GM18508 (cell line): Measurements from ENCODE around the gene KIAA0232.
"Not testable (repeated sequence)": the region's sequence is repeated elsewhere in the genome, so short reads cannot be mapped to it uniquely, and the experiment has no call there.

ENCODE experiments used
- ATAC-seq: cut with Tn5 transposase; IDR thresholded peaks from one replicate; pipeline ENCODE4 v1.9.1; 2021; ENCODE audit warnings: moderate number of reproducible peaks; ENCODE audit not compliant: insufficient read depth, unreplicated experiment

Gene KIAA0232

DNA sequence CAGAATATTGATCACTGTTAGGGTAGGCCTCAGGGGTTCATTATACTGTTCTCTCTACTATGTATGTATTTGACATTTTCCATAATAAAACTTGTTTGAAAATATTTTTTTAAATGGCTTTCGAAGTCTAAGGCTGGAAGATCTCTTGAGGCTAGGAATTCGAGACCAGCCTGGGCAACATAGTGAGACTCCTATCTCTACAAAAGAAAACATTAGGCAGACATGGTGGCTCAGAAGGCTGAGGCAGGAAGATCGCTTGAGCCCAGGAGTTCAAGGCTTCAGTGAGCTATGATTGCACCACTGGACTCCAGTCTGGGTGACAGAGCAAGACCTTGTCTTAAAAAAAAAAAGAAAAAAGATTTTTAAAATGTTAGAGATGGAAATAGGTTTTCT, 111.6 kb downstream of the KIAA0232 start:
- no peak for ATAC-seq

DNA sequence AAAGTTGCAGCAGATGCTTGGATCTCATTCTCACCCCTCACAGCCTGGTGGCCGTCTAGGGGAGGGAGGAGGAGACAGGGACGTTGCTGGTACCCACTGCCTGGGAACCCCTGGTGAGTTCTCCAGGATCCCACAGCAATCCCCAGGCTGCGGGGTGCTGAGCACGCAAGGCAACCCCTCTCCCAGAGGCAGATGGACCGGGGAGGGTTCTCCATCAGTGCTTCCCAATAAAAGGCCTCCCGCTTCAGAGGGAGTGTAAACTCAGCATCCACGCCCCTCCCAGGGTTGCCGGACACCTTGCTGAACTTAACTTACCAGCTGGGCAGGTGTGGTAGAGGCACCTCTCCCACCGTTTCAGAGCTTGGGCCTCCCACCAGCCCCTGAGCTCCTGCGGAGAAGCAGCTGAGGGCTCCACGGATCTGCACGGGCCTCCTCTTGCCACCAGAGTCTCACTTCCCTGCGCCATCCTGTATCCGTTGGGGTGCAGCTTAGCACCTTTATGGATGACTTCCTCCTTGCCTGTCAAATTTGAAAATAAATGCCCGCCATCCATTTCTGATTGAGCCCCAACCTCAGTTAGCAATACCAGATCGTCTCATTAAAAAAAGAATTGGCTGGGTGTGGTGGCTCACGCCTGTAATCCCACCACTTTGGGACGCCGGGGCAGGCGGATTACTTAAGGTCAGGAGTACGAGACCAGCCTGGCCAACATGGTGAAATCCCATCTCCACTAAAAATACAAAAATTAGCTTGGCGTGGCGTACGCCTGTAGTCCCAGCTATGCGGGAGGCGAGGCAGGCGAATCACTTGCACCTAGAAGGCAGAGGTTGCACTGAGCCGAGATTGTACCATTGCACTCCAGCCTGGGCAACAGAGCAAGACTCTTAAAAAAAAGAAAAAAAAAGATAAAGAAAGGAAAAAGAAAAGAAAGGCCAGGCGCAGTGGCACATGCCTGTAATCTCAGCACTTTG, 112.3 kb downstream of the KIAA0232 start:
- ATAC-seq: no peak

DNA sequence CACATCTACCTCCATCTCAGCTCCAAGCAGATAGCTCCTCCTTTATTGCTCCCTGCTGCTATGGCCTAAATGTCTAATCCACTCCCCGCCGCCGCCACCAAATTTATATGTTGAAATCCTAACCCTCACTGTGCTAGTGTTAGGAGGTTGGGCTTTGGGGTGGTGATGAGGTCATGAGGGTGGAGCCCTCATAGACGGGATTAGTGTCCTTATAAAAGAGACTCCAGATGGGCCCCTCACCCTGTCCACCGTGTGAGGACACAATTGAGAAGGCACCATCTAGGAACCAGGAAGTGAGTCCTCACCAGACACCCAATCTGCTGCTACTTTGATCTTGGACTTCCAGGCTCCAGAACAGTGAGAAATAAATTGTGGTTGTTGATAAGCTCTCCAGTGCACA, 113.5 kb downstream of the KIAA0232 start:
- ATAC-seq: no peak

DNA sequence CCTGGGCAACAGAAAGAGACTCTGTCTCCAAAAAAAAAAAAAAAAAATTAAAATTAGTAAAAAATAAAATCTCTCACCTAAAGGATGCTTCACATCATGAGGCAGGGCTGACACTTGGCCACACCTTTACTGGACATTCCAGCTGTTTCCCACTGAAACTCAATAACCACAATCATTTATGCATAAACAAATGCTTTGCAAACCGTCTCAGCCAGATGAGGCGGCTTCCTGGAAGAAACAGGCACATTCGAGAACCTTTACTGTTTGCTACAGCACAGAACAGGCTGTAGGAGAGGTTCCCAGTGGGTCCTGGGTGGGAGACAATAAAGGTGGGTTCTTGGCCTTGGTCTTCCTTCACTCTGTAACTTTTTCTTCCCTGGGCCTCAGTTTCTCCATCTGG, 116.2 kb downstream of the KIAA0232 start:
- ATAC-seq: no peak

DNA sequence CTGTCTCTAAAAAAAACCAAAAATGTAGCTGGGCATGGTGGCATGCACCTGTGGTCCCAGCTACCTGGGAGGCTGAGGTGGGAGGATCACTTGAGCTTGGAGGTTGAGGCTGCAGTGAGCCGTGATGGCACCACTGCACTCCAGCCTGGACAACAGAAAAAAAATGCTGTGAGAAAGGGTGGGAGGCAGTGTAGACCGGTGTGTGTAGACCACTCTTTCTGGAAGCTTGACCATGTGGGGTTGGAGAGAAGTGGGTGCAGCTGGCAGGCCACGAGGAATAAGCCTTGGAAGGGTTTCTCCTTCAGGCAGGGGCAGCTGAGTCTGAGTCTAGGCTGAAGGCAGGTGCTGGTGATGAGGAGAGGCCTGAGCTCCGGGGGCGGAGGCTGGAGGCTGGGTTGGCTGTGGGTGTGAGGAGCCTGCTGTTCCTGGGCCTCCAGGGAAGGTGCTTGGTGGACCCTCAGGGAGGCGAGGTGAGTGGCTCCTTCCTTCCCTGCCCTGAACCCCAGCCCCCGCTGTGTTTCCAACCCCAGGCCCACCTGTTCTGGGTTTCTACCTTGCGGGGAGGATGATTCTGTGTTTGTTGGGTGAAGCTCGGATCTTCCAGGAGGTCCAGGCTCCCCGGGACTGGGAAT, 117.8 kb downstream of the KIAA0232 start:
- ATAC-seq: no peak

DNA sequence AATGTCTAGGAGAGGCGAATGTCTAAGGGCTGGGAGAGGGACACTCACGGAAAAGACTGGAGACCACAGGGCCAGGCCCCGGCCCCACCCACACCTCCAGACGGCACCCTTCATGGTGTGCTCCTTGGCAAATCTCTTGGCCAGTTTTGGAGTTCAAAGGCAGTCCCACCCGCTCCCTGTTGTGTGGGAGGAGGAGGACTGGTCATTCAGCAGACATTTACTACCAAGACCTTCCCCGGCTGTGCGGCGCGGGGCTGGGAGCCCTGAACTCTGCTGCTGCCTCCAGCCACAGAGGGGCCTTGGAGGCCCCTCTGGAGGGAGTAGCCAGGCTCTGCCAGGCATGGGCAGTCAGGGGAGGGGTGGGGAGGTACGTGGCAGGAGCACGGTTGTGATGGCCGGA, 118.4 kb downstream of the KIAA0232 start:
- ATAC-seq: no peak

DNA sequence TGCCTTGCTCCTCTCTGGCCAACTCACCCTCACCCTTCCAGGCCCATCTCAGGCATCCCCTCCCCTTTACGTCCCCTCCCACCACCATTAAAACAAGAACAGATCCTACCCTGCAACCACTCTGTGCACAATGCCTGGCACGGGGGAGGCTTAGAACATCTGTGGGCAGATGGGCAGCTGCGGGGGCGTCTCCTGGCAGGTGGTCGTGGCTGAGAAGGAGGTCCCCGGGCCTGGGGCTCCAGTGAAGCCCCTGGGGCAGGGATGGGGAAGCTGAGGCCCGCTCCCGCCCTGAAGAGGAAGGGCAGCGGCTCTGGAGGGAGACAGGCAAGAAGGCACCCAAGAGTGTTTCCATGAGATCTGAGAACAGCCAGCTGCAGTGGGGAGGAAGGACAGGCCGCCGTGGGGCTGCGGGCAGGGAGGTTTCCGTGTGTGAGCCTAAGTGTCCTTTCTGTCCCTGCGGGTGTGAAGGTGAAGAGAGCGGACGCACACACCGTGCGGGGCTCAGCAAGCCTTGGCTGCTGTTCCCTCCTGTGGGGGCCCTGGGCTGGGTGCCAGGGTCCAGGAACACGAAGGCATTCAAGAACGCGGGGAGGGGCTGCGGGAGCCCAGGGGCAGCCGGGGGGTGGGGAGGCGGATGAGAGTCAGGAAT, 119.3 kb downstream of the KIAA0232 start:
- ATAC-seq: no peak

DNA sequence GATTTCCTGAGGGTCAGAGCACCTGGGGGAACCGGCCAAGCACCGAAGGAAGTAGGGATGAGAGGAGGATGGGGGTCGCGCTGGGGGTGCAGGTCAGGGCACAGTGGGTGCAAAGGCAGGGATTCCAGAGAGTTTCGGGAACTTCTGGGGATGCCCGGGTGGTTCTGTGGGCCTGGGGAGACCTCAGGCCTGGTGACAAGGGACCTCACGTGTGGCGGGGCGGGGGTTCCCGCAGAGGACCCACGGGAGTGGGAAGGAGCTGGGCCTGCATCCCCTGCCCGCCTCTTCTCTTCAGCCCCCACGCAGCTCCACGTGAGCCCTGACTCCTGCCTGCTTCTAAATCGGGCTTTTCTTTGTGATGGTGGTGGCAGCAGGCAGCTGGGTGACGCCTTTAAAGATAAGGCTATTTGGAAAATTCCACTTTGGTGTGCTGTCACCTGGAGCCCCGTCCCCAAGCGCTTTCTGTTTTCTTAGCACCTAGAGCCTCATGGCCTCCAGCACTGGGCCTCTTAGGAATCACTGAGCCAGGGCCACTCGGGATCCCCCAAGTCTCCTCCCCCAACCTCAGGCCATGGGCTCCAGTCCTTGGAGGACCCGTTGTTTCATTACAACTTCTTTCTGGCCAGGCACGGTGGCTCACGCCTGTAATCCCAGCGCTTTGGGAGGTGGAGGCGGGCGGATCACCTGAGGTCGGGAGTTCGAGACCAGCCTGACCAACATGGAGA, 120.0 kb downstream of the KIAA0232 start:
- ATAC-seq: no peak

DNA sequence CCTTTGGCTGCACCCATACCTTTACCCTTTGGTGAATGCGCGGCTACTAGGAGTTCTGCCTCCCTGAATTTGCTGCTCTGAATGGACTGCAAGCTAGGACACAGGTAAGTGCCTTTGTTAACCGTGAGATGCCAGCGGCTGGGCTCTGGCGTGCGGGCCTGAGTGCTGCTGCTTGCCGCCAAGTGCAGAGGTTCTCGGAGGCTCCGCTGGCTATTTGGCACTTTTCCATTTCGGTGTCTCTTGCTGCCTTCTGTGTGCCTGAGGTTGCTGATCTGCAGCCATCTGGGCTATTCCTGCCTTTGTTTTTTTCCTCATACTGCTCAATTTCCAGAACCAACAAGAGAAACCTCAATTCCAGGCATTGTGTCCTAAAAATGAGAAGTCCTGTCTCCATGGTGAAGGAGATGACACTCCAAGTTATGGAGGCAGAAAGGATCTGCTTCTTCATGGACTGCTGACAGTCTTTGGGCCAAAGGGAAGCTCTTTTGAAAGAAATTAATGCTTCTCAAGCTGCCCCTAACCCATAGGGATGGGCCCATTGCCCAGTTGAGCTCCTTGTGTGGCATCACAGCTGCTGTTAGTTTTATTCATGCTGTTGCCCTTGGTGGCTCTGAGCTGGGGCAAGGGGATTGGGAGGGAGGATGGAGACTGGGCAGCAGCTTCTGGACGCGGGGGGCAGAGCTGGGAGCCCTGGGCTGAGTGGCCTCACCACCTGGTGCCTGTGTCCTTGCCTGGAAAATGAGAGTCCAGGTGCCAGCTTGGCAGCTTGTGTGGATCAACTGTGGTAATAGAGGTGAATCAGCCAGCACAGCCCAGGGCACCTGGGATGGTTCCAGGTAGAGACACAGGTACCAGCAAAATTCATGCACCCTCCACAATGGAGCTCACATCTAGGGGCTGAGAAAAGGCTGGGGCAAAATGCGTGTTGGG, 123.3 kb downstream of the KIAA0232 start:
- ATAC-seq: no peak

DNA sequence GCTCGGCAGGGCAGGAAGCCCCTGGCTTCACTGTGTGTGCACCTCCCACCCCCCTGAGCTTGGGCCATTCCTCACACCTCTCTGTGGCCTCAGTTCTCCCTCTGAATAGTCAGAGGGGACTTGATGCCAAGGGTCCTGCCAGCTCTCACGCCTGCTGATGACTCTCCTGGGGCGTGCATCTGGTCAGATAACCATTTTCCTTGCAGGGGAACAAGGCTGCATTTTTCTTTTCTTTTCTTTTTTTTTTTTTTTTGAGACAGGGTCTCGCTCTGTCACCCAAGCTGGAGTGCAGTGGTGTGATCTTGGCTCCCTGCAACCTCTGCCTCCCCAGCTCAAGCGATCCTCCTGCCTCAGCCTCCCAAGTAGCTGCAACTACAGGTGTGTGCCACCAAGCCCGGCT, 124.0 kb downstream of the KIAA0232 start:
- not testable (repeated sequence) for ATAC-seq

DNA sequence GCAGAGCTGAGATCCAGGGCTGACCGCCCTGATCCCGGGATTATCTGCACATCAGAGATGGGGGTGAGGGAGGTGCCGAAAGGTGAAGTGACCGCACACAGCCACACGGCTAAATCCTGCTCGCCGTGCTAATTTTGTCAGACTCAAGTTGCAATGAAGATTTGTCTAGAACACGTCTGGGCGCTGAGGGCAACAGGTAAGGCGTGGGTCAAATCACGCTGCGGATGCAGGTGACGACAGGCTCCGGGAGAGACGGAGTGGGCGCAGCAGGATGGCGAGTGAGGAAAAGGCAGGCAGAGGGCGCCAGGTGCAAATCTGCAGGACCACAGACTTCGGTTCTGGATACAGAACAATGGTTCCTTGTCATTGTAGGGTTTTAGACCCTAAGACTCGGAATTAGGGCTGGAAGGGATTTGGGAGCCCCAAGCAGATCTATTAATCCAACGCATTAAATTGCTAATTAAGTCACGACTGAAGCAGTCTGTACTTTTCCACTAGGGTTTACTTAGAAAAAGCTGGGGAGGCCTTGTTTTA, 125.2 kb downstream of the KIAA0232 start:
- no peak for ATAC-seq

DNA sequence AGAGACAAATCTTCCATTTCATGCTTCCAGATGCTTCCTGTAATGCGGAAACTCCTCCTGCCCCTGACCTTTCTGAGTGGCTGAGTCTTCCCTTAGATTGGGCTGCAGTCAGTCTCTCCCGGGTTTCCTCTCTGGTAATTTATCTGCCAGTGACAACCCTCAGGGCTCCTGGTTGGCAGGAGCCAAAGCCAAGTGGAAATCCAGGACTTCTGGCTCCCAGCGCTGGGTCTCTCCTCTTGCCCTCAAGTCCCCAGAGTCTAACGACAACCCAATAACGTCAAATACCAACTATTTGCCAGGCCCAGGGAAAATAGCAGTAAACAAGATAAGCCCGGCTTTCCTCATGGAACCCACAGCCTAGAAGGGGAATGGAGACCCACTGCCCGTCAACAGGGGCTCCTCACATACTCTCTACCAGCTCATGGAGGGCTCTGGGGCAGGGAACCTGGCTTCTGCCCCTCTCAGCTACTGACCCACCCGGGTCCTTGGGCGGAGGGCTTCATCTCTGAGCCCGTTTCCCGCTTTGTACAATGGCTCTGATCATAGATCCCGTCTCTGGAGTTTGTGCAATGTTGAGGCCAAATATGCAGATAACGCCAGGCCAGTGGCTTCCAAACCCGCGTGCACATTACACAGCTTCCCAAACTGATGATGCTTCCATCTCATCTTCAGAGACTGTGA, 126.0 kb downstream of the KIAA0232 start:
- no peak for ATAC-seq

DNA sequence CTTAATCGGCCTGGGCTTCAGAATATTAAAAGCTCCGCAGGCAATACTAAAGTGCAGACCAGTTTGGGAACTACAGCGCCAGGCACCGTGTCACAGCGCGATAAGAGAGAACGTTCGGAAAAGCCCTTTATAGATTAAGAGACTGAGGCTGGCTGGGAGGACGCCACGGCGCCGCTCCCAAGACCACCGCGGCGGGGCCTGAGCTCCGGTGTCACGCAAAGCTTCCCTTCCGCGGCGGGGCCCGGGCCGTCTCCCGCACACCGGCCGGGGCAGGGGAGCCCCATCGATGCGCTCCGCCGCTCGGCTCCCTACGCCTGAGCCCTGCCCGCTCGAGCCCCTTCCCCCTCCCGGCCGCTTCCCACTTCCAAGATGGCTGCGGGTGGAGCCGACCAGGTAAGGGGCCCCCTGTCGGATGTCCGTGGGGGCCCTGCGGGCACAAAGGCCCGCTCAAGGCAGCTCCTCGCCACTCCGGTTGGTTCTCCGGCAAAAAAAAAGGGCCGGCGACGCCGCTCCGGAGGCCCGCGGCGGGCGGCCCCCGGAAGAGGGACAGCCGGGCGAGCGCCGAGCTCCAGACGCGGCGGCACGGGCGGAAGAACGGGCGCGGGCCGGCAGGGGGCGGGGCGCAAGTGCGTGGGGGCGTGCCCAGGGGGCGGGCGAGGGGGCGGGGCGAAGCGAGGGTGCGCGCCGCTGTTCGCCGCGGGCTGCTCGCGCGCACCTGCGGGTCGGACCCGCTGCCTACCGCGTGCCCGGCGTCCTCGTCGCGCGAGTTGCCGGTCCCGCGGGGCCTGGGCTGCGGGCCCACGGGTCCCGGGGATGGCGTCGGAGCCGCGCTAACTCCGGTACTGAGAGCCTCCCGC, 126.8 kb downstream of the KIAA0232 start, which contains the start of gene TBC1D14:
TBC1D14 (plus strand) TSS at position 714 of the 857 bp plus-strand sequence. CDS start 13,564 bp downstream, outside the sequence.
- peak; percentile 68 for ATAC-seq

DNA sequence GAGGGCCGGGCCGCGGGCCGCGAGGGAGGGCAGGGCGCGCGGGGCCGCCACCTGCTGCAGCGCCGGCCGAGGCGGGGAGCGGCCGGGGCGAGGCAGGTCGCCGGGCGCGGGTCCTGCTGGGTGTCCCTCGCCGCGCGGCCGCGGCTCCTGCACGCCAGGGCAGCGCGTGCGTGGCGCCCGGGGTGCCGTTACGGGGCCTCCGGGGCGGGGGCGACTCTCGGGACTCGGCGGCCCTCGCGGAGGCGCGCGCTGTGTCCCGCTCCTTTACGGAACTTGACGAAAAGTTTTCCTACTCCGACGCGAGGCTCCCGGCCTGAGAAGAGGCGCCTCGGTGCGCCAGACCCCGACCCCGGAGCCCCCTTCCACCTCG, 127.4 kb downstream of the KIAA0232 start:
- ATAC-seq: peak; percentile 5

DNA sequence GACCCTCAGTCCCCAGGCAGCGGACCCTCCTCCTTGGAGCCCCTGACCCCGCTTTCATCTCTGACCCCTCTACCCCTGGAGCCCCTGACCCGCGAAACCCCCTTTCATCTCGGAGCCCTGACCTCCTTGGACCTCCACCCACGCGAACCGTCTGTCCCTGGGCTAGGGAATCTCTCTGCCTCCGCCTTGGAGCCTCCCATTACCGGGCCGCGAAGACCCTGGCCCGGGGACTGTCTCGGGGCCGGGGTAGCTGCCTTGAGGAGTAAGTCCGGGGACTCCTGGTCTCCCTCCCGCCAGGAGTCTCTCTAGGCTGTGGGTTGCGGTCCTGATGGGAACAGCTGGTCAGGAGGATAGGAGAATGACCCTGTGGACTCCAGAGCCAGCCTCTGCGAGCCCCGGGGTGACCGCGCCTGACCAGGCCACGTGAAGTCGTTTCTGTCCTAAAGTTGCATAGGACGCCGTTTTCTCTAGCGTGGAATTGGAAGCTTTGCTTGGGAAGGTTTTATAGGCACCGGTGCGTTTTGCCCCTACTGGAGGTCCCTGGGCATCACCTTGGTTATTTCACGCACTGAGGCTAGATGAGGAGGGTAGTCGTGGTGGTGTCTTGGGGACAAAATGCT, 127.9 kb downstream of the KIAA0232 start:
- ATAC-seq: no peak

DNA sequence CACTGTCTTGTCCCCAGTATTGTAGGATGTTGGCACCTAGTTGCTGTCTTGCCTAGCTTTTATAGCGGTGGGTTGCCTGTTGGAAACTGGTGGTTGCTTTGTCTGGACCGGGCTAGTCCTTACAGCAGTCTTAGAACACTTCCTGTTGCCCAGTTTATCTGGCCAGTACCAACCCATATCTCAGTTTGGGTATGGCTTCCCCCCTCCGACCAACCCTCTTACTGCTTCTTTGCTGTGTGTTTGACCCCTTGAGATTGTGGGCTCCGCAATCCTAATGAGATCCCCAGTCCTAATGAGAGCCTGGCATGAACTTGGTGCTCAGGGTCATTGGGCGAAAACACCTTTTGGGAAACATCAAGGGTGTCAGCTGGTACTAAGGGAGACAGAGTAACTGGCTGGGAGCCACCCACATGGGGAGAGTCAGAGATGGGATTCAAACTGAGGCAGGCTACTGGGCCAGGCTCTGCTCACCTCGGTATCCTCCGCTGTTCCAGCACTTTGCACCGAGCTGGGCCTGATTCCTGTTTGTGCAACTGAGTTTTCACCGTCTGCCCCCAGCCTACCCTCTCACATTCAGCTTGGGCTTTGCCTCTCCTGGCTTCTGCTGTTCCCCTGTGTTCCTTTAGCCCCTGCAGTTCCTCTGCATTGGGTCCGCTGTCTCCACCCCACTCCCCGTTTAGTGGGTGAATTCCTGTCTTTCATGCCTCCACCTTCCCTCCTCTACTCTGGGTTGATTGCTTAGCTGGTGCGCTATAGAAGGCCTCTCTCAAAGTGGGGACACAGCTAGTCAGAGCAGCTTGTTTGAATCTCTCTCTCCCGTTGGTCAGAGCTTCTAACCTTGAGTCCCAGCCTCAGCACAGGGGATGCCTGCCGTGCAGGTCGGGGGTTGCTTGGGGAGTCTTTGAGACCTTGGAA, 128.7 kb downstream of the KIAA0232 start:
- no peak for ATAC-seq
